T1000 (cell line): ENCODE data around the gene RDH13.
"Not testable (repeated sequence)": the region's sequence is repeated elsewhere in the genome, so short reads cannot be mapped to it uniquely, and the experiment has no call there.

Experiments
- DNase-seq: peaks from one replicate; lab custom pipeline; 2025; ENCODE audit warnings: mixed read lengths; lab: John Stamatoyannopoulos, UW

The RDH13 gene

GRCh38 chr19:55044771-55045716, 17.9 kb downstream of the RDH13 start:
- DNase-seq: no peak

GRCh38 chr19:55044286-55044685, 18.7 kb downstream of the RDH13 start:
- no peak for DNase-seq

- DNase-seq: no peak
Observed at GRCh38 chr19:55042688-55043087, 20.3 kb downstream of the RDH13 start.

- DNase-seq: no peak
Observed at GRCh38 chr19:55042344-55042678, 20.6 kb downstream of the RDH13 start.

GRCh38 chr19:55041627-55042343, 21.2 kb downstream of the RDH13 start:
- no peak for DNase-seq

- DNase-seq: no peak
Observed at GRCh38 chr19:55041244-55041626, 21.7 kb downstream of the RDH13 start.

GRCh38 chr19:55040654-55041053, 22.3 kb downstream of the RDH13 start:
- DNase-seq: not testable (repeated sequence)

GRCh38 chr19:55037603-55038002, 25.3 kb downstream of the RDH13 start:
- not testable (repeated sequence) for DNase-seq

- no peak for DNase-seq
Observed at GRCh38 chr19:55036058-55036457, 26.9 kb downstream of the RDH13 start.

- no peak for DNase-seq
Observed at GRCh38 chr19:55034751-55035150, 28.2 kb downstream of the RDH13 start.

GRCh38 chr19:55032976-55033643, 29.8 kb downstream of the RDH13 start:
- DNase-seq: not testable (repeated sequence)

GRCh38 chr19:55032170-55032800, 30.7 kb downstream of the RDH13 start:
- DNase-seq: no peak

GRCh38 chr19:55031178-55031577, 31.8 kb downstream of the RDH13 start:
- DNase-seq: no peak

- DNase-seq: no peak
Observed at GRCh38 chr19:55028757-55029156, 34.2 kb downstream of the RDH13 start.

- no peak for DNase-seq
Observed at GRCh38 chr19:55027472-55028337, 35.2 kb downstream of the RDH13 start.

GRCh38 chr19:55027140-55027471, 35.8 kb downstream of the RDH13 start:
- DNase-seq: not testable (repeated sequence)

GRCh38 chr19:55024111-55024510, 38.8 kb downstream of the RDH13 start:
- DNase-seq: no peak

- DNase-seq: not testable (repeated sequence)
Observed at GRCh38 chr19:55020351-55020750, 42.6 kb downstream of the RDH13 start.

- no peak for DNase-seq
Observed at GRCh38 chr19:55018633-55019032, 44.3 kb downstream of the RDH13 start.

- no peak for DNase-seq
Observed at GRCh38 chr19:55018216-55018615, 44.7 kb downstream of the RDH13 start.

- no peak for DNase-seq
Observed at GRCh38 chr19:55016017-55016416, 46.9 kb downstream of the RDH13 start.
